GM23248 (cell line): ENCODE results near the gene CROCC2.

Experiments used
- EZH2 ChIP-seq: fragments of 200-600 bp; sonication (generic); IDR thresholded peaks from 2 replicates; pipeline ENCODE4 v1.6.1; 2018; ENCODE audit warnings: antibody characterized with exemption, mild to moderate bottlenecking; ENCODE audit not compliant: insufficient read depth, poor library complexity, severe bottlenecking
- EZH2phosphoT487 ChIP-seq: fragments of 200-600 bp; sonication (generic); IDR thresholded peaks from 2 replicates; pipeline ENCODE4 v1.6.1; 2018; ENCODE audit warnings: antibody characterized with exemption, moderate library complexity, mild to moderate bottlenecking, low read depth; ENCODE audit not compliant: insufficient read depth

DNA sequence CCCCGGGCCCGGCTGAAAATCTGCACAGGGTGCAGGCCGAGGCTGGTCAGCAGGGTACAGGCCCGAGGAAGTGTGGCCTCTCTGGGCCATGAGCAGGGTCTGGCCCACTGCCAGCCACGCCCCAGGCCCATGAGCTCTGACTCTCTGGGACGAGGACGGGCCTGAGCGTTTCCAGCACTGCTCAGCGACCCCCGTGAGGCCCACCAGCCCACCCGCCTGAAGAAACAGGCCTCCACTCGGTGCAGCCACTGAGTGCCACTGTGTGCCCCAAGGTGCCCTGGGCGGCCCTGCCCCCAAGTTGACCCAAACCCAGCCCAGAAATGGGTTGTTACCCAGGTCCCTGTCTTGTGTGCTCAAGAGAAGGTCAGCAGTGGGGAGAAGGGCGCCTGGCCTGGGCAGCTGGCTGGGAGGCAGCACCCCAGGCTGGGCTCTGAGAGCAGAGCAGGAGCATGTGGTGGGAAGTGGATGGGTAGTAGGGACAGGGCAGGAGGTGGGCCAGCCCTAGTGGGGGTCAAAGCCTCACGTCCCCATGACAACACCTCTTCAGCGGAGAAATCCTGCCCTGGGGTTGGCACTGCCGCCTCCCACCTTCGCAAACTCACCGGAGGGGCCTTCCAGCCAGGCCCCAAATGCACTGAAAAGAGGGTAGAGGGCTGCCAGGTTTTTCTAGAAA lies 90.2 kb downstream of the CROCC2 start:
- no peak for TF ChIP-seq EZH2
- no peak for TF ChIP-seq EZH2phosphoT487
